Panc1 (cell line): ENCODE results near the gene SLC8A1. TPM values are rescaled to one million over a fixed set of nuclear protein-coding genes. Genes with fewer than 3 reads are reported as not detected.

Experiments
- ATAC-seq: fragments of 200-7000 bp; cut with Tn5 transposase; 2 replicates; pipeline ENCODE4 v1.9.1; 2020; ENCODE audit warnings: mild to moderate bottlenecking, moderate library complexity
- BruUV-seq: library from RNA; stranded (reverse); fragments of 400-500 nt; replicated peaks from 2 replicates; lab custom pipeline; 2021; lab: Mats Ljungman, UMichigan
- CTCF ChIA-PET: fragments of 300-600 bp; sonication (Branson Sonifier 250); formaldehyde crosslinking; loops from one replicate; lab custom pipeline; 2022; ENCODE audit warnings: antibody characterized with exemption; lab: Charles Lee
- POLR2A ChIA-PET: fragments of 300-600 bp; sonication (Branson Sonifier 250); formaldehyde crosslinking; loops from one replicate; lab custom pipeline; 2022; ENCODE audit warnings: antibody characterized with exemption; lab: Charles Lee
- DNase-seq: peaks from one replicate; pipeline ENCODE4 v3.0.0-alpha.2; 2010; ENCODE audit warnings: low read depth, low spot score
- H3K27ac ChIP-seq: 2 replicates; pipeline ENCODE4 v1.5.1; 2011; ENCODE audit warnings: mild to moderate bottlenecking, low read length, inconsistent platforms
- H3K27me3 ChIP-seq: fragments of 200-500 bp; sonication (Bioruptor generic); 2 replicates; pipeline ENCODE4 v1.6.0; 2014; ENCODE audit warnings: low read length, inconsistent platforms; ENCODE audit not compliant: control insufficient read depth, insufficient read depth
- H3K36me3 ChIP-seq: fragments of 200-500 bp; sonication (Bioruptor generic); 2 replicates; pipeline ENCODE4 v1.5.1; 2014; ENCODE audit warnings: inconsistent platforms, mild to moderate bottlenecking, low read length, moderate library complexity; ENCODE audit not compliant: control insufficient read depth, insufficient read depth
- H3K4me1 ChIP-seq: 2 replicates; pipeline ENCODE4 v1.5.1; 2011; ENCODE audit warnings: inconsistent platforms, mild to moderate bottlenecking, low read length, moderate library complexity; ENCODE audit not compliant: control insufficient read depth, insufficient read depth
- H3K4me3 ChIP-seq, 2 experiments: 2 replicates each; pipeline ENCODE4 v1.5.1; 2011 to 2012; ENCODE audit warnings: low read depth in 2 of 2, low read length in 2 of 2, mild to moderate bottlenecking in 2 of 2, inconsistent platforms in 1 of 2, moderate library complexity in 1 of 2
- H3K9me3 ChIP-seq: fragments of 200-500 bp; sonication (Bioruptor generic); 2 replicates; pipeline ENCODE4 v1.5.1; 2014; ENCODE audit warnings: low read depth, mild to moderate bottlenecking, inconsistent platforms, low read length, moderate library complexity; ENCODE audit not compliant: control insufficient read depth, insufficient read depth
- CTCF ChIP-seq: fragments of 450-650 bp; IDR thresholded peaks from 2 replicates; pipeline ENCODE4 v1.5.1; 2017; ENCODE audit warnings: mild to moderate bottlenecking
- POLR2AphosphoS5 ChIP-seq: IDR thresholded peaks from 2 replicates; pipeline ENCODE4 v1.6.1; 2012; ENCODE audit warnings: mild to moderate bottlenecking, low read depth, low read length, moderate library complexity
- REST ChIP-seq, 2 experiments: IDR thresholded peaks; 2 replicates each; pipeline ENCODE4 v1.6.1; 2011 to 2012; ENCODE audit warnings: low read depth in 2 of 2, control low read depth in 1 of 2, low read length in 1 of 2, mild to moderate bottlenecking in 1 of 2, moderate library complexity in 1 of 2; ENCODE audit not compliant: insufficient read depth in 1 of 2
- SIN3A ChIP-seq: IDR thresholded peaks from 2 replicates; pipeline ENCODE4 v1.6.1; 2012; ENCODE audit warnings: low read depth, mild to moderate bottlenecking, low read length, moderate library complexity, borderline replicate concordance; ENCODE audit not compliant: insufficient read depth
- TCF7L2 ChIP-seq: IDR thresholded peaks from 2 replicates; pipeline ENCODE4 v1.6.1; 2011; ENCODE audit warnings: mild to moderate bottlenecking, low read depth, low read length, inconsistent platforms
- in situ Hi-C: cut with HindIII; loops from 2 replicates; pipeline ENCODE4 v1.10.0; 2016; ENCODE audit warnings: low sequenced_read_pairs, low pct_unique_long_range_greater_than_20kb
- intact Hi-C: fragments of 100-400 bp; cut with micrococcal nuclease; formaldehyde crosslinking; loops from one replicate; pipeline ENCODE4 v1.10.0; 2022; ENCODE audit not compliant: unreplicated experiment
- total RNA-seq: library from RNA; stranded (reverse); gene quantifications from one replicate; pipeline ENCODE4 v1.2.1, GENCODE V29; 2021; ENCODE audit not compliant: unreplicated experiment

The SLC8A1 gene
- total RNA-seq, 1 experiment from 2014 or later, result 0.59 TPM

- Histone ChIP-seq H3K4me1 (no peaks in the 10 kb centered on the region), H3K9me3 (no peaks in the 10 kb centered on the region), H3K27me3 (no peaks in the 10 kb centered on the region), H3K27ac (no peak overlapping the region), H3K36me3 (no peaks in the 10 kb centered on the region), H3K4me3 (no peak overlapping the region)
- TF ChIP-seq TCF7L2, result no peak
- TF ChIP-seq REST (IDR thresholded peaks at IDR 0.05; ENCODE audit: insufficient read depth in 1 of 2, low read depth in 2 of 2, low read length in 1 of 2), result no peak
- no peak for TF ChIP-seq CTCF
- no peak for TF ChIP-seq SIN3A
- TF ChIP-seq POLR2AphosphoS5, result no peak
- no peak for DNase-seq
- intact Hi-C loops (no loop called here), in situ Hi-C loops (no loop called here)
- no TSS peak for BruUV-seq
- POLR2A ChIA-PET, result no interaction called here
- CTCF ChIA-PET, result no interaction called here
- no peak for ATAC-seq
These were observed 282.5 kb downstream of the SLC8A1 start for GRCh38 chr2:40169430-40169829.

GRCh38 chr2:40168546-40168945 lies 283.3 kb downstream of the SLC8A1 start:
- H3K4me1 ChIP-seq, result no peaks in the 10 kb centered on the region
- TF ChIP-seq POLR2AphosphoS5 (no peak), CTCF (no peak), TCF7L2 (no peak), REST (IDR thresholded peaks at IDR 0.05; ENCODE audit: insufficient read depth in 1 of 2, low read depth in 2 of 2, low read length in 1 of 2) (no peak), SIN3A (no peak)
- ChIA-PET CTCF (no interaction called here), POLR2A (no interaction called here)
- no peak for ATAC-seq
- no peak overlapping the region for H3K27ac ChIP-seq
- no TSS peak for BruUV-seq
- no peaks in the 10 kb centered on the region for H3K36me3 ChIP-seq
- DNase-seq, result no peak
- no peak overlapping the region for H3K4me3 ChIP-seq
- no peaks in the 10 kb centered on the region for H3K27me3 ChIP-seq
- intact Hi-C loops, result no loop called here
- H3K9me3 ChIP-seq, result no peaks in the 10 kb centered on the region
- in situ Hi-C loops, result no loop called here
